Stimulated activated CD4-positive, alpha-beta T cell treated with anti-CD3 and anti-CD28 coated beads, TNF-alpha, amount 100 ng/mL, for 24 hours (primary cell): Measurements from ENCODE around the gene DDC.
"Not testable (repeated sequence)": the region's sequence is repeated elsewhere in the genome, so short reads cannot be mapped to it uniquely, and the experiment has no call there.

ENCODE experiments used
- DNase-seq, 3 experiments: peaks; one replicate each; pipeline ENCODE4 v3.0.0-alpha.2; 2020; ENCODE audit warnings: low read depth in 3 of 3

Gene DDC

GRCh38 chr7:50458651-50459050 lies 106.6 kb downstream of the DDC start:
- not testable (repeated sequence) for DNase-seq

- DNase-seq: no peak
Measured at GRCh38 chr7:50456371-50457123, 108.7 kb downstream of the DDC start.

GRCh38 chr7:50455658-50456057 lies 109.5 kb downstream of the DDC start:
- no peak for DNase-seq

- no peak for DNase-seq
Measured at GRCh38 chr7:50454968-50455367, 110.2 kb downstream of the DDC start.

- DNase-seq: peak in 1 of 3 experiments; percentile 22
Measured at GRCh38 chr7:50450590-50451032, 114.6 kb downstream of the DDC start.

GRCh38 chr7:50449881-50450589 lies 115.2 kb downstream of the DDC start, which contains the start of gene FIGNL1:
Gene FIGNL1 (minus strand): TSS chr7:50450350. CDS start chr7:50447287, 3,063 bp downstream.
- peak; percentile 68 to 84 (median 71) for DNase-seq

- no peak for DNase-seq
Measured at GRCh38 chr7:50449501-50449880, 115.7 kb downstream of the DDC start.

- DNase-seq: no peak
Measured at GRCh38 chr7:50448823-50449222, 116.4 kb downstream of the DDC start.

- DNase-seq: peak in 1 of 3 experiments; percentile 14
Measured at GRCh38 chr7:50446542-50446960, 118.7 kb downstream of the DDC start.

- DNase-seq: no peak
Measured at GRCh38 chr7:50436133-50436806, 128.9 kb downstream of the DDC start.

- no peak for DNase-seq
Measured at GRCh38 chr7:50431722-50432305, 133.4 kb downstream of the DDC start.

- DNase-seq: no peak
Measured at GRCh38 chr7:50431316-50431715, 133.9 kb downstream of the DDC start.

- DNase-seq: no peak
Measured at GRCh38 chr7:50428911-50429310, 136.3 kb downstream of the DDC start.

- DNase-seq: no peak
Measured at GRCh38 chr7:50427518-50427917, 137.7 kb downstream of the DDC start.

GRCh38 chr7:50426280-50427045 lies 138.7 kb downstream of the DDC start:
- no peak for DNase-seq

- DNase-seq: no peak
Measured at GRCh38 chr7:50425318-50425717, 139.9 kb downstream of the DDC start.

GRCh38 chr7:50423860-50424259 lies 141.3 kb downstream of the DDC start:
- DNase-seq: no peak

- no peak for DNase-seq
Measured at GRCh38 chr7:50422858-50423257, 142.3 kb downstream of the DDC start.

GRCh38 chr7:50421043-50421442 lies 144.2 kb downstream of the DDC start:
- DNase-seq: no peak

GRCh38 chr7:50418526-50419290 lies 146.5 kb downstream of the DDC start:
- DNase-seq: no peak
